Measurements from ENCODE around the gene UGT2B28. TPM values are rescaled to one million over a fixed set of nuclear protein-coding genes. Genes with fewer than 3 reads are reported as not detected.
"Not testable (repeated sequence)": the region's sequence is repeated elsewhere in the genome, so short reads cannot be mapped to it uniquely, and the experiment has no call there.

Gene UGT2B28
- total RNA-seq, 1 experiment from 2014 or later = not detected

- no peak for DNase-seq (ENCODE audit: low read depth)
- in situ Hi-C loops (cut with HindIII; ENCODE audit: low pct_unique_long_range_greater_than_20kb, low sequenced_read_pairs) = no loop called here
Measured at GRCh38 chr4:69330345-69331047, 50.2 kb downstream of the UGT2B28 start.

GRCh38 chr4:69331304-69331703 is 51.0 kb downstream of the UGT2B28 start:
- in situ Hi-C loops (cut with HindIII; ENCODE audit: low pct_unique_long_range_greater_than_20kb, low sequenced_read_pairs) = not testable (repeated sequence)
- peak; percentile 45 for DNase-seq (ENCODE audit: low read depth)

GRCh38 chr4:69335485-69335884 is 55.2 kb downstream of the UGT2B28 start:
- in situ Hi-C loops (cut with HindIII; ENCODE audit: low pct_unique_long_range_greater_than_20kb, low sequenced_read_pairs) = not testable (repeated sequence)
- peak; percentile 26 for DNase-seq (ENCODE audit: low read depth)

- not testable (repeated sequence) for DNase-seq (ENCODE audit: low read depth)
Measured at GRCh38 chr4:69343114-69343513, 62.8 kb downstream of the UGT2B28 start.

GRCh38 chr4:69343558-69344420 is 63.5 kb downstream of the UGT2B28 start:
- in situ Hi-C loops (cut with HindIII; ENCODE audit: low pct_unique_long_range_greater_than_20kb, low sequenced_read_pairs); DNase-seq (ENCODE audit: low read depth): not testable (repeated sequence)

More at GRCh38 chr4:69343114-69343513, 62.8 kb downstream of the UGT2B28 start:
- in situ Hi-C loops (cut with HindIII; ENCODE audit: low pct_unique_long_range_greater_than_20kb, low sequenced_read_pairs) = not testable (repeated sequence)

Other genes starting within 250 kb of the UGT2B28 start
- 0.84 TPM in 1 of 2 replicates, not detected in the other for gene UGT2B7, start 184.0 kb upstream of the UGT2B28 start, total RNA-seq (2014; rRNA removed; shearing (Covaris generic); ENCODE audit: low replicate concordance)
- gene UGT2B11, start 65.7 kb upstream of the UGT2B28 start, total RNA-seq (2014; rRNA removed; shearing (Covaris generic); ENCODE audit: low replicate concordance) = not detected in 2 replicates
- gene UGT2B4, start 215.4 kb downstream of the UGT2B28 start, total RNA-seq (2014; rRNA removed; shearing (Covaris generic); ENCODE audit: low replicate concordance) = not detected in 2 replicates

Data from Caki2 (cell line).